GM10266 (cell line): Measurements from ENCODE around the gene PTAFR.

Source experiments
- DNase-seq: peaks from one replicate; pipeline ENCODE4 v3.0.0; 2012; ENCODE audit errors: extremely low spot score
- TF ChIP-seq, protein P1 (sequence below): IDR thresholded peaks from 2 replicates; pipeline ENCODE4 v1.5.1; 2012; ENCODE audit warnings: mild to moderate bottlenecking, low read depth; ENCODE audit not compliant: control insufficient read depth, insufficient read depth; ENCODE audit errors: missing control alignments

The PTAFR gene

GRCh38 chr1:28161751-28162150 is 14.7 kb downstream of the PTAFR start:
- DNase-seq, result no peak
- TF ChIP-seq, protein P1, sequence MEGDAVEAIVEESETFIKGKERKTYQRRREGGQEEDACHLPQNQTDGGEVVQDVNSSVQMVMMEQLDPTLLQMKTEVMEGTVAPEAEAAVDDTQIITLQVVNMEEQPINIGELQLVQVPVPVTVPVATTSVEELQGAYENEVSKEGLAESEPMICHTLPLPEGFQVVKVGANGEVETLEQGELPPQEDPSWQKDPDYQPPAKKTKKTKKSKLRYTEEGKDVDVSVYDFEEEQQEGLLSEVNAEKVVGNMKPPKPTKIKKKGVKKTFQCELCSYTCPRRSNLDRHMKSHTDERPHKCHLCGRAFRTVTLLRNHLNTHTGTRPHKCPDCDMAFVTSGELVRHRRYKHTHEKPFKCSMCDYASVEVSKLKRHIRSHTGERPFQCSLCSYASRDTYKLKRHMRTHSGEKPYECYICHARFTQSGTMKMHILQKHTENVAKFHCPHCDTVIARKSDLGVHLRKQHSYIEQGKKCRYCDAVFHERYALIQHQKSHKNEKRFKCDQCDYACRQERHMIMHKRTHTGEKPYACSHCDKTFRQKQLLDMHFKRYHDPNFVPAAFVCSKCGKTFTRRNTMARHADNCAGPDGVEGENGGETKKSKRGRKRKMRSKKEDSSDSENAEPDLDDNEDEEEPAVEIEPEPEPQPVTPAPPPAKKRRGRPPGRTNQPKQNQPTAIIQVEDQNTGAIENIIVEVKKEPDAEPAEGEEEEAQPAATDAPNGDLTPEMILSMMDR, result no peak

DNA sequence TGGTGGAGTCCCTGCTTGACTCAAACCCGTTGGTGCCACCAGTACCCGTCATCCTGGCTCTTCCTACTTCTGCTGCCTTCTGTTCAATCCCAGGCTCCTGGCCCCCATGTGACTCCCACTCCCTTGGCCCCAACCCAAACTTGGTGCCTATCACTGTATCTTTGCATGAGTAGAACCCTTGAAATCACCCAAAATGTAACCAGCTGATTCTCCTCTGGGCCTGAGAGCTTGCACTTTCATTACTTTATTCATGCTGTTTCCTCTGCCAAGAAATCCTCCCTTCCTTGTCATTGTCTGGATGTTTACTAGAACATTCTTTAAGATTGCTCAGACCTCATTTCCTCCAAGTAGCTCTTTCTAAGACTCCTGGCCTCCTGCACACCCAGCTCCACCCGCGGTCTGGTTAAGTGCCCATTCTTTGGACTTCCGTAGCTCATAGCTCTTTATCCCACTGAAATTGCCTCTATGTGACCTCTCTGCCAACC is 15.7 kb downstream of the PTAFR start:
- no peak for DNase-seq

GRCh38 chr1:28159680-28160079 is 16.8 kb downstream of the PTAFR start:
- DNase-seq, result no peak
- TF ChIP-seq, protein P1, result no peak

More for the DNA sequence above, 15.7 kb downstream of the PTAFR start:
- TF ChIP-seq, protein P1, result no peak

- TF ChIP-seq, protein P1, result no peak
- no peak for DNase-seq
These were observed 17.2 kb downstream of the PTAFR start for GRCh38 chr1:28159243-28159642.

- DNase-seq, result no peak
- TF ChIP-seq, protein P1, result no peak
These were observed 18.6 kb downstream of the PTAFR start for GRCh38 chr1:28157894-28158293.

GRCh38 chr1:28156821-28157220 is 19.7 kb downstream of the PTAFR start:
- DNase-seq, result no peak
- TF ChIP-seq, protein P1, result no peak

- TF ChIP-seq, protein P1, result no peak
- DNase-seq, result no peak
These were observed 20.9 kb downstream of the PTAFR start for GRCh38 chr1:28155628-28156027.
